NCI-H146 treated with DMSO at 0.1 percent for 48 hours (cell line): Measurements from ENCODE around the gene RASAL2.
A peak's percentile ranks its signal among the peaks of the same experiment; 100 is the strongest.
"Not testable (repeated sequence)": the region's sequence is repeated elsewhere in the genome, so short reads cannot be mapped to it uniquely, and the experiment has no call there.

Source experiments
- DNase-seq: peaks from one replicate; lab custom pipeline; 2025; ENCODE audit not compliant: unreplicated experiment; lab: John Stamatoyannopoulos, UW

Gene RASAL2

GRCh38 chr1:178371235-178371634, 277.3 kb downstream of the RASAL2 start:
- no peak for DNase-seq

- no peak for DNase-seq
Measured at GRCh38 chr1:178371933-178372388, 278.1 kb downstream of the RASAL2 start.

- no peak for DNase-seq
Measured at GRCh38 chr1:178374016-178374415, 280.1 kb downstream of the RASAL2 start.

- DNase-seq, result no peak
Measured at GRCh38 chr1:178376008-178376407, 282.1 kb downstream of the RASAL2 start.

GRCh38 chr1:178379807-178380206, 285.9 kb downstream of the RASAL2 start:
- no peak for DNase-seq

GRCh38 chr1:178382372-178382771, 288.5 kb downstream of the RASAL2 start:
- peak; percentile 36 for DNase-seq

- no peak for DNase-seq
Measured at GRCh38 chr1:178385662-178386061, 291.8 kb downstream of the RASAL2 start.

- no peak for DNase-seq
Measured at GRCh38 chr1:178388418-178389145, 294.7 kb downstream of the RASAL2 start.

GRCh38 chr1:178389441-178389840, 295.5 kb downstream of the RASAL2 start:
- no peak for DNase-seq

- DNase-seq, result not testable (repeated sequence)
Measured at GRCh38 chr1:178390280-178390679, 296.4 kb downstream of the RASAL2 start.

GRCh38 chr1:178393370-178393769, 299.5 kb downstream of the RASAL2 start:
- DNase-seq, result peak; percentile 87

GRCh38 chr1:178396789-178397188, 302.9 kb downstream of the RASAL2 start:
- no peak for DNase-seq

GRCh38 chr1:178397678-178398077, 303.8 kb downstream of the RASAL2 start:
- no peak for DNase-seq

GRCh38 chr1:178399177-178399728, 305.3 kb downstream of the RASAL2 start:
- no peak for DNase-seq

GRCh38 chr1:178405137-178405536, 311.2 kb downstream of the RASAL2 start:
- no peak for DNase-seq

- DNase-seq, result no peak
Measured at GRCh38 chr1:178407215-178407614, 313.3 kb downstream of the RASAL2 start.

- no peak for DNase-seq
Measured at GRCh38 chr1:178407655-178408054, 313.8 kb downstream of the RASAL2 start.

GRCh38 chr1:178408871-178409270, 315.0 kb downstream of the RASAL2 start:
- no peak for DNase-seq

- DNase-seq, result no peak
Measured at GRCh38 chr1:178409541-178409940, 315.6 kb downstream of the RASAL2 start.

GRCh38 chr1:178411756-178412399, 318.0 kb downstream of the RASAL2 start:
- no peak for DNase-seq

- DNase-seq, result no peak
Measured at GRCh38 chr1:178412400-178412770, 318.5 kb downstream of the RASAL2 start.

- DNase-seq, result no peak
Measured at GRCh38 chr1:178417858-178418257, 324.0 kb downstream of the RASAL2 start.
